Pons (tissue), 1 donor: ENCODE measurements around the gene CRKL.
"Not testable (repeated sequence)": the region's sequence is repeated elsewhere in the genome, so short reads cannot be mapped to it uniquely, and the experiment has no call there.

Experiments
- DNase-seq: peaks from one replicate; pipeline ENCODE4 v3.0.0-alpha.2; 2016; ENCODE audit warnings: low spot score

CRKL gene

GRCh38 chr22:20933910-20934309 lies 16.7 kb downstream of the CRKL start:
- DNase-seq: no peak

GRCh38 chr22:20935049-20935448 lies 17.8 kb downstream of the CRKL start:
- DNase-seq: not testable (repeated sequence)

- DNase-seq: not testable (repeated sequence)
Observed at GRCh38 chr22:20935780-20936539, 18.8 kb downstream of the CRKL start.

- no peak for DNase-seq
Observed at GRCh38 chr22:20937031-20937793, 20.0 kb downstream of the CRKL start.

- DNase-seq: no peak
Observed at GRCh38 chr22:20937794-20938671, 20.8 kb downstream of the CRKL start.

GRCh38 chr22:20939457-20940185 lies 22.4 kb downstream of the CRKL start:
- not testable (repeated sequence) for DNase-seq

- DNase-seq: no peak
Observed at GRCh38 chr22:20940186-20940651, 23.0 kb downstream of the CRKL start.

GRCh38 chr22:20940904-20941385 lies 23.7 kb downstream of the CRKL start:
- DNase-seq: no peak

GRCh38 chr22:20942203-20942902 lies 25.1 kb downstream of the CRKL start:
- not testable (repeated sequence) for DNase-seq

- DNase-seq: no peak
Observed at GRCh38 chr22:20943104-20943933, 26.1 kb downstream of the CRKL start.

GRCh38 chr22:20944042-20944441 lies 26.8 kb downstream of the CRKL start:
- DNase-seq: no peak

- no peak for DNase-seq
Observed at GRCh38 chr22:20945578-20945934, 28.3 kb downstream of the CRKL start.

- DNase-seq: no peak
Observed at GRCh38 chr22:20946080-20946986, 29.1 kb downstream of the CRKL start.

GRCh38 chr22:20946991-20947390 lies 29.8 kb downstream of the CRKL start:
- DNase-seq: no peak

- no peak for DNase-seq
Observed at GRCh38 chr22:20948450-20948849, 31.2 kb downstream of the CRKL start.

GRCh38 chr22:20948989-20949388 lies 31.8 kb downstream of the CRKL start:
- DNase-seq: no peak

- DNase-seq: no peak
Observed at GRCh38 chr22:20949698-20950183, 32.5 kb downstream of the CRKL start.

- no peak for DNase-seq
Observed at GRCh38 chr22:20951151-20951931, 34.1 kb downstream of the CRKL start.
